WI38 (cell line): Measurements from ENCODE around the gene SLC23A2.

Experiments
- H3K4me3 ChIP-seq: 2 replicates; pipeline ENCODE4 v1.5.1; 2011; ENCODE audit warnings: low read depth, mild to moderate bottlenecking, control low read depth, low read length
- TF ChIP-seq, protein P1 (sequence below): IDR thresholded peaks from 2 replicates; pipeline ENCODE4 v1.5.1; 2012; ENCODE audit warnings: low read depth, mild to moderate bottlenecking, control low read depth, low read length

SLC23A2 gene

DNA sequence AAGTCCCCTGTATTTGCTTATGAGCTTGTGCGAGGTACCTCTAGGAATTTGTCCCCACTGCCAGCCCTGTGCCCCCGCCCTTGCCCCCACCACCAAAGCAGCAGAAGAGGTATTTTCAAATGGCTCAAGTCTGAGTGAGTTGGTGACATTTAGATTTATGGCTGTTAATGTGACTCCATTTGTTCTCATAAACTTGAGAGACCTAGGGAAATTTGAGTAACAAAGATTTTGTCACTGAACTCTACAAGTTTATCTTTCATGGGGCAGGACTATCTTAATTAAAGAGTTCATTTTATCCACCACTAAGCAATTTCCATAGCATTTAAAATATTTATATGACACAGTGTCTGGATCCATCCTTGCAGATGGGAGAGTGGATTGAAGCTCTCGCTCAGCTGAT is 171.1 kb downstream of the SLC23A2 start:
- no peak overlapping the region for H3K4me3 ChIP-seq

DNA sequence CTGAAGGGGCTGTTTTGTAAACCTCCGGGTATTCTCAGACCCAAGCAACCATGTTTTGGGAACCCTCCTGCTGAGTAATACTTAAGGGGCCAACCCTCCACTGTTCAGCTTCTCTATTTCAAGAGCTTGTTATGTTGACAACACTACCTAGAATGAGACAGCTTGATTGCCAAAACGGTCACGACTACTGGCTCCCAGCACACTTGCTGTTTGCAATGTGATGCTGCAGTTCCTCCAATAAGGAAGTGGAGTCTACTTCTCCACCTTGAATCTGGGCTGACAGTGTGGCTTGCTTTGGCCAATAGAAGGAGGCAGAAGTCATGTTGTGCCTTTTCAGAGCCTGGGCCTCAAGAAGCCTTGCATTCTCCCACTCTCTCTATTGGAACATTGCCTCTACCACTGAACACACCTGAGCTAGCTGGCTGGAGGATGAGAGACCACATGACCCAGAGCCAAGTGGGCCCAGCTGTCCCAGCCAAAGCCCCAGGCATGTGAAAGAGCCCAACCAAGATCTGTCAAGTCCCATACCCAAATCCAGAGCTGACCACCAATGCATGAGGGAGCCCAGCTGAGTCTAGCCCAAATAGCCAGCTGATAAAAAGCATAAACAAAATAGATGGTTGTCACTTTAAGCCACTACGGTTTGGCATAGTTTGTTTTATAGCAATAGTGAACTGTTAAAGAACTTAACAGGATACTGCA is 171.6 kb downstream of the SLC23A2 start:
- TF ChIP-seq, protein P1, sequence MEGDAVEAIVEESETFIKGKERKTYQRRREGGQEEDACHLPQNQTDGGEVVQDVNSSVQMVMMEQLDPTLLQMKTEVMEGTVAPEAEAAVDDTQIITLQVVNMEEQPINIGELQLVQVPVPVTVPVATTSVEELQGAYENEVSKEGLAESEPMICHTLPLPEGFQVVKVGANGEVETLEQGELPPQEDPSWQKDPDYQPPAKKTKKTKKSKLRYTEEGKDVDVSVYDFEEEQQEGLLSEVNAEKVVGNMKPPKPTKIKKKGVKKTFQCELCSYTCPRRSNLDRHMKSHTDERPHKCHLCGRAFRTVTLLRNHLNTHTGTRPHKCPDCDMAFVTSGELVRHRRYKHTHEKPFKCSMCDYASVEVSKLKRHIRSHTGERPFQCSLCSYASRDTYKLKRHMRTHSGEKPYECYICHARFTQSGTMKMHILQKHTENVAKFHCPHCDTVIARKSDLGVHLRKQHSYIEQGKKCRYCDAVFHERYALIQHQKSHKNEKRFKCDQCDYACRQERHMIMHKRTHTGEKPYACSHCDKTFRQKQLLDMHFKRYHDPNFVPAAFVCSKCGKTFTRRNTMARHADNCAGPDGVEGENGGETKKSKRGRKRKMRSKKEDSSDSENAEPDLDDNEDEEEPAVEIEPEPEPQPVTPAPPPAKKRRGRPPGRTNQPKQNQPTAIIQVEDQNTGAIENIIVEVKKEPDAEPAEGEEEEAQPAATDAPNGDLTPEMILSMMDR, result no peak

More for the DNA sequence above, 171.1 kb downstream of the SLC23A2 start:
- TF ChIP-seq, protein P1, result no peak

DNA sequence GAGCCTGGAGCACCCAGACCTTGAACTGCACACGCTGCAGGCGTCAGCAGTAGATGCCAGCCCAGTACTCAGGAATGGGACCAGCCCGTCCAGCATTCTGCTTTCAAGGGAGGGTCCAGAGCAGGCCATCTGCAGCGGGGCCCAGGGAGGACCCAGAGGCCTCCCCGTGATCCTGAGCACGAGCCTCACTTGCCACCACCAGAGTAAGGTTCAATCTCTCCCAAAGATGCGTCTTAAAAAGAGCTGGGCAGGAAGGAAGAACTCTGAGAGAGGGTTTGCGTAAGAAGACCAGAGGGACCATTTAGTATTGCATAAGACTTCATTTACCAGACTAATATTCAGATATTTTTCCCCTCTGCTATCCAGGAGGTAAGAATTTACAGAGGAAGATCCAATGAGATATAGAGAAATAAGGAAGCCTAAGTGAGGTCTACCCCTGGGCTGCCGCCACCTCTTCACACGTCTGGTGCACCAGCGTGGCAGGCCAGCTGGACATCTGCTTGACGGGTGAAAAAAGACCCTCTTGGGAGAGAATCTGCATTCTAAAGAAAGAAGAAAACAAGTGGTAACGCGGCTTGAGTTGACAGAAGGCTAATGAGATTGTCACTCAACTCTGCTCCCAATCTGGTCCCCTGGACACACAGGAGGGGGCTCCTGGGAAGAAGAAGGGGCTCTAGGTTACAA is 172.3 kb downstream of the SLC23A2 start:
- TF ChIP-seq, protein P1, result no peak
- H3K4me3 ChIP-seq, result no peak overlapping the region

More for the DNA sequence above, 171.6 kb downstream of the SLC23A2 start:
- H3K4me3 ChIP-seq, result no peak overlapping the region

DNA sequence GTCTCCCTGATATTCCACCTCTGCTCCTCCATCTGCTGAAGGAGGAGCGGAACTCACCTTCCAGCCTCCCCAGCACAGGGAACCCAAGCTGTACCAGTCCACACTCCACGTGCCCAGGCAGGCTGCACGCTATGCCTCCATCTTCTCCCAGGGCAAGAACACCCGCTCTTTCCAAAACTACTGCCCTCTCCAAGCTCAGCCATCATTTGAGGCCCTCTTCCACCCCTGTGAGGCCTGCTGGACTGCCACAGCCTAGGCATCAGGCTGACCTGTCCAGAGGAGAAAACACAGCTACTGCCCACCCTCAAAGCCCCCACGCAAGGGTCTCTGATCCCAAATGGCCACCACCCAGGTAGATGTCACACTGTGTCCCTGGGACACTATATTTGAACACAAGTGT is 179.7 kb downstream of the SLC23A2 start:
- TF ChIP-seq, protein P1, result no peak

DNA sequence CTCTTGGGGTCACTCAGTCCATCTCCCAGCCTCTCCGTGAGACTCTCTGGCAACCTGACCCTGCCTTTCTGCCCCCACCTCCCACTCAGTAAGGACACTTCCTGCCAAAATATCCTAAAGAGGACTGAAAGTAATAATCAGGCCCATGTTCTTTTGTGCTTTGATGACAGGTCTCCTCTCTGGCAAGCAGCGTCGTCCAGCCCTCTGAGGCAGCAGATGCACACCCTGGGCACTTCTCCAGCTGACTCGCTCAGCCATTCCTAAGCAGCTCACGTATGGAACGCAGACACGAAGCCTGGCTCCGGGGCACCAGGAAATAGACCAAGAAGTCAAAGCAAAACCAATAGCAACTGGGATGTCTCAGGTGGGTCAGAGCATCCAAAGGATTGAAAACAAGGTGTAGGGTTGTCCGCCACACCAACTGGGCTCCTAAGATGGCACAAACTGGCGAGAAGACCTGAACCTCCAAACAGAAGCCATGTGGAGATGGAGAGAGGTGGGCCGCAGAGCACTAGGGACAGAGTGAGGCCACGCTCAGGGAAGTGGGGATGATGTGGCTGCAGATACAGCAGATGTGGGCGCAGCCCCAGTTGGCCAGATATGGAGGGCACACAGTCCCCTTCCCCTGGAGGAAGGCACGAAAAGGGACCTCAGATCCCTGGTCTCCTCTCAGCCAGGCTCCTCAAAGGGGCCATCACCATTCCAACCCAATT is 180.3 kb downstream of the SLC23A2 start:
- no peak overlapping the region for H3K4me3 ChIP-seq

More for the DNA sequence above, 179.7 kb downstream of the SLC23A2 start:
- H3K4me3 ChIP-seq, result peak overlapping the region; percentile 81

DNA sequence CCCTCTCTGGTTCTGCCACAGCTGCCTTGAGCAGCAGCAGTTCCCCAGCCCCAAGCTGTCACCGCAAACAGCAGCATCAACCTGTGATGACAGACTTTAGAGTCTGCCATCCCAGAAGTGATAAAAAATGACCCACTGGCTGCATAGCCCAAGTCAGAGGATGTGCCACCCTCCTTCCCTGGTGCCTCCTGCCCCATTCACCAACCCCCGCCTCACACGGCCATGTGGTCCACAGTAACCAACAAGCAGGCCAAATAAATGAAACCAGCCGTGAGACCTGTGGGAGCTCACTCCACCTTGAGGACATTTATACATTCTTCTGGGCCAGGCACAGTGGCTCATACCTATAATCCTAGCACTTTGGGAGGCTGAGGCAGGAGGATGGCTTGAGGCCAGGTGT is 181.4 kb downstream of the SLC23A2 start:
- TF ChIP-seq, protein P1, result no peak
- H3K4me3 ChIP-seq, result no peak overlapping the region

More for the DNA sequence above, 180.3 kb downstream of the SLC23A2 start:
- TF ChIP-seq, protein P1, result no peak
